Measurements from ENCODE around the gene SINHCAF. TPM values are rescaled to one million over a fixed set of nuclear protein-coding genes. Genes with fewer than 3 reads are reported as not detected.

Gene SINHCAF
- total RNA-seq, 1 experiment from 2014 or later = 179 TPM

- POLR2A ChIA-PET = no interaction called here
- Histone ChIP-seq H3K36me3 (ENCODE audit: control insufficient read depth in 1 of 2, insufficient read depth in 2 of 2, low read length in 2 of 2) (peaks cover 45 to 58% of the 10 kb centered on the region in 2 experiments), H3K4me3 (replicated peaks in 1 of 2; ENCODE audit: low read depth in 1 of 2, low read length in 2 of 2) (no peak overlapping the region), H3K79me2 (ENCODE audit: insufficient read depth, low read length) (peaks cover 70% of the 10 kb centered on the region), H2AFZ (ENCODE audit: low read depth, low read length, poor library complexity, severe bottlenecking) (no peak overlapping the region), H3K4me1 (ENCODE audit: control insufficient read depth in 1 of 2, insufficient read depth in 2 of 2, low read length in 2 of 2) (no peaks in the 10 kb centered on the region), H3K9me3 (ENCODE audit: control insufficient read depth in 1 of 2, insufficient read depth in 1 of 2, low read depth in 1 of 2, low read length in 2 of 2) (no peaks in the 10 kb centered on the region), H3K9ac (ENCODE audit: low read length) (no peak overlapping the region), H3K27me3 (ENCODE audit: insufficient read depth, low read length) (no peaks in the 10 kb centered on the region), H3K27ac (ENCODE audit: low read depth, low read length) (no peak overlapping the region), H3K9me2 (ENCODE audit: insufficient read depth) (no peaks in the 10 kb centered on the region), H3K4me2 (ENCODE audit: low read length) (no peak overlapping the region), H4K20me1 (ENCODE audit: insufficient read depth) (no peaks in the 10 kb centered on the region)
- DNase-seq (ENCODE audit: low read depth, low spot score) (no peak), ATAC-seq (no peak)
- intact Hi-C loops (cut with micrococcal nuclease) = no loop called here
- RAD21 ChIA-PET (ENCODE audit: low non-redundant PET in 1 of 2, low total read pairs in 2 of 2, uncharacterized antibody in 2 of 2, unreplicated experiment in 2 of 2) = no interaction called here
- CTCF ChIA-PET = interaction anchor here (2.1 kb wide), 1 partner anchor 18 kb away, joined by 8 read pairs; no protein-coding TSS in a partner anchor
- TF ChIP-seq SIN3A (IDR thresholded peaks at IDR 0.05; ENCODE audit: low read depth) (no peak), MAX (IDR thresholded peaks at IDR 0.05) (no peak), CBX3 (IDR thresholded peaks at IDR 0.05; ENCODE audit: low read depth) (no peak), FOSL1 (IDR thresholded peaks at IDR 0.05; ENCODE audit: low read depth) (no peak), CEBPB (IDR thresholded peaks at IDR 0.05; ENCODE audit: low read depth) (no peak), RAD21 (IDR thresholded peaks at IDR 0.05; ENCODE audit: low read depth) (no peak)
- no TSS peak for BruUV-seq (replicated peaks)
These were observed 36.5 kb downstream of the SINHCAF start for GRCh38 chr12:31289441-31289840.

- Histone ChIP-seq H3K27me3 (ENCODE audit: insufficient read depth, low read length) (no peaks in the 10 kb centered on the region), H2AFZ (ENCODE audit: low read depth, low read length, poor library complexity, severe bottlenecking) (no peak overlapping the region), H4K20me1 (ENCODE audit: insufficient read depth) (no peaks in the 10 kb centered on the region), H3K36me3 (ENCODE audit: control insufficient read depth in 1 of 2, insufficient read depth in 2 of 2, low read length in 2 of 2) (peaks cover 48 to 58% of the 10 kb centered on the region in 2 experiments), H3K9me3 (ENCODE audit: control insufficient read depth in 1 of 2, insufficient read depth in 1 of 2, low read depth in 1 of 2, low read length in 2 of 2) (no peaks in the 10 kb centered on the region), H3K9ac (ENCODE audit: low read length) (no peak overlapping the region), H3K27ac (ENCODE audit: low read depth, low read length) (no peak overlapping the region), H3K79me2 (ENCODE audit: insufficient read depth, low read length) (peaks cover 60% of the 10 kb centered on the region), H3K4me1 (ENCODE audit: control insufficient read depth in 1 of 2, insufficient read depth in 2 of 2, low read length in 2 of 2) (no peaks in the 10 kb centered on the region), H3K4me3 (replicated peaks in 1 of 2; ENCODE audit: low read depth in 1 of 2, low read length in 2 of 2) (no peak overlapping the region), H3K4me2 (ENCODE audit: low read length) (no peak overlapping the region), H3K9me2 (ENCODE audit: insufficient read depth) (no peaks in the 10 kb centered on the region)
- TF ChIP-seq CBX3 (IDR thresholded peaks at IDR 0.05; ENCODE audit: low read depth) (no peak), YY1 (IDR thresholded peaks at IDR 0.05; ENCODE audit: extremely low read depth, insufficient replicate concordance, low read depth, low read length) (no peak), EZH2phosphoT487 (IDR thresholded peaks at IDR 0.05; ENCODE audit: borderline replicate concordance) (no peak), ELF1 (IDR thresholded peaks at IDR 0.05; ENCODE audit: borderline replicate concordance, low read depth) (no peak), FOSL1 (IDR thresholded peaks at IDR 0.05; ENCODE audit: low read depth) (no peak), ZNF274 (IDR thresholded peaks at IDR 0.05; ENCODE audit: low read depth, low read length) (no peak), MAX (IDR thresholded peaks at IDR 0.05) (no peak)
- ATAC-seq (no peak), DNase-seq (ENCODE audit: low read depth, low spot score) (no peak)
- ChIA-PET RAD21 (ENCODE audit: low non-redundant PET in 1 of 2, low total read pairs in 2 of 2, uncharacterized antibody in 2 of 2, unreplicated experiment in 2 of 2) (no interaction called here), POLR2A (no interaction called here), CTCF (interaction anchor here (1.6 kb wide), 1 partner anchor 17 kb away, joined by 5 read pairs; no protein-coding TSS in a partner anchor)
- no TSS peak for BruUV-seq (replicated peaks)
- intact Hi-C loops (cut with micrococcal nuclease) = no loop called here
These were observed 37.6 kb downstream of the SINHCAF start for GRCh38 chr12:31288381-31288780.

Measured in HCT116 (cell line).